AG08396 (cell line): ENCODE results near the gene B3GALT6.

ENCODE experiments used
- DNase-seq: peaks from one replicate; pipeline ENCODE4 v3.0.0; 2012; ENCODE audit warnings: low spot score, mixed read lengths

B3GALT6 gene

DNA sequence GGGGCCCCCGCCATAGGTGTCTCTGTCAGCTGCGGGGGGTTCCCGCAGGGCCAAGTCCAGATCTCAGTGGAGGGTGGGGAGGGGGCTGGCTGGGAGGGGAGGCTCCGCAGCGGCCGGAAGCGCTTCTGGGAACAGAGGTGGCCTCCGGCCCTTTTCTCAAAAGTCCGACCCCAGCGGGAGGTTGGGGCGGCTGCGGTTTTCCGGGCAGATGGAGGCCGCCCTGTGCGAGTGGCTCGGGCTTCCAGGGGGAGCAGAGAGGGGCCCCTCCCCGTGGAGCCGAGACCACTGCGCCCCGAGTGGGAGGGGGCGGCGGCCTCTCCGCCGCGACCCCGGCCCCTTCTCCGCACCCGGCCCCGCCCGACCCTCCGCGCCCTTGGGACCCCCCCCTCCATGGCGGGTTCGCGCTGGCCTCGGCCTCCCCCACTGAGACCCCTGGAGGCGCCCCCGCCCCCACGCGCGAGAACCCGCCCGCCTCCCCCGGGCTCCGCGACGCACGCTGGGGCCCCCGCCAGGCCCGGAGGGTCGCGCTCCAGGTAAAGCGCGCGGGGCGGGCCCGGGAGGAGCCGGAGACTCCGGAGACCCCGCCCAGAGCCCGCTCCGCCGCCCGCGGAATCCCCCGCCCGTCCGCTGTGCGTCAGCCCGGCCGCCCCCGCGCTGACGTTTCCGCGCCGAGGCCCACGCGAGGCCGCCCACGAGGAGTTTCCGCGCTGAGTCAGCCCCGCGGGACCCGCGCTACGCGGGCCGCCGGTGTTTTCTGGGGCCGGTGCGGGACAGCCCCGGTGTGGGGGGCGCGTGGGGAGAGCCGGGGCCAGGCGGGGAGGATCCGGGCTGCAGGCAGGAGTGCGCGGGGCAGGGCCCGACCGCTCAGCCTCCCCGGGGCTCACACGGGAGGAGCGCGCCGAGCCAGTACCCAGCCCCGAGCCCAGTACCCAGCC is 30.9 kb upstream of the B3GALT6 start:
- peak; percentile 86 for DNase-seq

DNA sequence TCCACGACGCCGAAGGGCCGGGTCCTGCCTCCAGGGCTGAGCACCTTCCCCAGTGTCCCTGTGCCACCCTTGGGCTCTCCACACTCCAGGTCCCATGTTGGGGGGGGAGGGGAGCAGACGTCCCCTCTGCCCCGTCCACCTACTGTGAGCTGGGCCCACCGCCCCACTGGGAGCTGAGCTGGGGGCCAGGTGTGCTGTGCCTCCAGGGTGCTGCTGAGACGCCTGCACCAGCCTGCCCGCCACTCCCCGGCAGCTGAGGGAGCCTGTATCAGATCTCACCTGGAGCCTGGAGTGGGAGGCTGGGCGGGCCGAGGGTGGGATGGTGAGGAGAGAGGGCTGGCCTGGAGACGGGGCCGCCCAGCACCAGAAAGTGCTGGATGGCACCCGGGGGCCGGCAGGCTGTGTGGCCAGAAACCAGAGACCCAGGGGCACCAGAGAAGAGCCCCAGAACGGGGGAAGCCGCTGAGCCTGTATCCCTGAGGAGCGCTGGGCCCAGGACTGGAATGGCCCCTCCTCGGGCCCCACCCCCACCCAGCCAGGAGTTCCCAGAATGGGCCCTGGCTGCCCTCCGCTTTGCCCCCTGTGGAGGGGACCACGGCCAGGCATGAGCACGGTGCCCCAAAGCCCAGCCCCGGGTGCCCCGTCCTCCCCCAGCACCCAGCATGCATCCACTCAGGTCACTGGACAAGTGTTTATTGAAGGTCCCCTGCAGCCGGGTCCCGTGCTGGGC is 29.0 kb upstream of the B3GALT6 start:
- DNase-seq = no peak

DNA sequence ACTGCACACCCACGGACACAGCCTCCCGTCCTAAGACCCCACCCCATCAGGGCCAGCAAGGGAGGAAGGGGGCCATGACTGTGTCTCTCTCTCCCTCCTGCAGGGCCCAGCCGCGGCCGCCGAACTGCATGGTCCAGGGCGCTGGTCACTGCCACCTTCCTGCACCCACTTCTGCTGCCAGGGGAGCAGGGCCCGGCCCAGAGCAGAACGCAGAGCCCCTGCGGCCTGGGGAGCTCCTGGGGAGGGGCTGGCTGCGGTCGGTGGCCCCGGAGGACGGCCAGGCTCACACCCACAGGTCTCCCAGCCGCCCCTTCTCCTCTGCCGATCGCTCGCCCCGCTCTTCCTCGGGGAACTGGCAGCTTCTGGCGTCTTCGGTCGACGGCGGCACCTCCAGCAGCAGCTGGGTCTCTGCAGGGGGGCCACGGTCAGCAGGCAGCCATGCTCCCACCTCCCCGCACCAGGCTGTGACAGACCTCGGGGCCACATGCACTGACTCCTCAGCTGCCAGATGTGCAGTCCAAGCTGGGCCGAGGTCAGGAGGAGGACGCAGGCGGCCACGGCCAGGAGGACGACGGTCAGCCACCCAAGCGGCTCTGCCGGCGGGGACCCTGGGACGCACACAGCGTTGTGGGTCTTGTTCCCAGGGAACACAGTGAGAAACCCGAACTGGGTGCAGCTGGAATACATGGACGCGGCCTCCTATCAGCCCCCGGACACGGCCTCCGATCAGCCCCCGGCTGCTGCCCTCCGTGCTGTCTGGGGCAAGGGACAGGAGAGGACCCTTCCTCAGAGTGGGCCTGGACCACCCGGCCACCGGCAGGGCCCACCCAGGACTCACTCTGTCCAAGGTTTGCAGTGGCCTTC is 28.2 kb upstream of the B3GALT6 start:
- no peak for DNase-seq

DNA sequence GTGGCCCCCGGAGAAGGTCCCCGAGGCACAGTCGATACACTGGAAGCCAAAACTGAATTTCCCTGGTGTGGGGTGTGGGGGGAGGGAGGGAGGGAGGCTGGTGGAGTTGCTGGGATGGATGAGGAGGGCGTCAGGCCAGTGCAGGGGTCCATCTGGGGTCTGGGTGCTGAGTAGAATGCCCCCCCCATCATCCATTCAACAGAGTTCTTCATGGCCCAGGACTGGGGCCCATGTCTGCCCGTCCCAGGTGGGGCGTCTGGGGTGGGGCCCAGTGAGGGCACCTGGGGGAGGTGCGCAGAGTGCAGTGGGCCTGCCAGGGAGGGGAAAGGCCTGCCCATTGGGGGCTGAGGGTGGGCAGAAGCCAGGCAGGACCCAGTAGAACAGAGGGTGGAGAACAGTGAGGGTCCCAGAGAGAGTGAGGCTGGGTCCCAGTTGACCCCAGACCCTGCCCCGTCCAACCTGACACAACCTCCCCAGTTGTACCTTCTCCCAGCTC is 27.6 kb upstream of the B3GALT6 start:
- no peak for DNase-seq

DNA sequence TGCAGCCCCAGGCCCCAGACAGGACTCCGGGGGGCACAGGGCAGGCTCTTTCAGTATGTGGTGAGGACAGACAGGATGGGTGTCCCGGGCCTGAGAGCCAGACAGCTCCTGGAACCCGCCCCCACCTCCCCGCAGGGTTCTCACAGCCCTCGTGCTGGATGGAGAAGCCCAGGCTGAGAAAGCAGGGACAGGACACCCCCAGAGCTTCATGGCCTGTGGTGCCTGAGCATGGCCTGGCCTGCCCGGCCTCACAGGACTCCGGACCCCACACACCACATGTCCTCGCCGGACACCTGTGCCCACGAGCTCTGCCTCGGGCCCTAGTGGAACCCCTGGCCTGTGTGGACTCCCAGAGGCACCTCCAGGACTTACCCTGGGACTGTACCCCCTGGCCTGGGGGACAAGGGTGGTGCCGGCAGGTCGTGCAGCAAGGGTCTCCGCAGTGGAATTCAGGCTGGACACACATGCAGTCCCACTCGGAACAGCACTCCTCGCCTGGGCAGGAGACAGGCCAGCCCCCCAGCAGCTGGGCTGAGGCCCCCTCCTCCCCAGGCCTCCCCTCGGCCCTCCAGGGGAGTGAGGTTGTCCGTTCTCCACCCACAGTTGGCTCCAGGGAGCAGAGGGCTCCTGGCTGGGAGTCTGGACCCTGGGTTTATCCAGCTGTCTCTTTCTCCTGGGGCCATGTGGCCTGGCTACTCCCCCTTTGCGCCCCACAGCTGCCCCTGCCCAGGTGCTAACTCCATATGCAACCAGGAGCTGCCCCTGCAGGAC is 26.9 kb upstream of the B3GALT6 start:
- DNase-seq = no peak

DNA sequence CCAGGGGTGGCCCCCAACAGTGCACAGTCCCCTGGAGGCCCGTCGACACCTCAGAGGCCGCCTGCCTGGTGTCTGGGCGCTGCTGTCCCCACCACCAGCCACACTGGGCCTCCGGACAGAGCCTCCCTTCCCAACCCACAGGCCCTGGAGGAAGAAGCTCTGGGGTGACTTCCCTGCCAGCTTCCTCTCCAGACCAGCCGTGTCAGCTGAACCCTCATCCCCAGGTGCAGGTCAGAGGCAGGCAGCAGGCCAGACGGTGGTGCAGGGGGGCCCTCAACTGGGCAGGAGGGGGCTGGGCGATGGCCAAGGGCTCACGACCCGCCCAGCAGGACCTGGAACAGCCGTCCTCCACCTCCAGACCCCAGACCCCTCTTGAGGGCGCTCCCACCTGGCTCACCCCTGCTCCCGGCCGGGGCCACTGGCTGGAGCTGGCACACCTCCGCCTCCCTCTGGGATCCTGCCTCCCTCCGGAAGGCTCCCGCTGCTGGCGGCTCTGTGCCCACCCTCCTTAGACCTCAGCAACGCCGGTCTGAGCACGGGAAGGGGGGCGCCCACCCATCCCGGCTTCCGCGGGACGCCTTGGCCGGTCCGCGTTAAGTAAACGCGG is 26.2 kb upstream of the B3GALT6 start:
- DNase-seq = no peak

DNA sequence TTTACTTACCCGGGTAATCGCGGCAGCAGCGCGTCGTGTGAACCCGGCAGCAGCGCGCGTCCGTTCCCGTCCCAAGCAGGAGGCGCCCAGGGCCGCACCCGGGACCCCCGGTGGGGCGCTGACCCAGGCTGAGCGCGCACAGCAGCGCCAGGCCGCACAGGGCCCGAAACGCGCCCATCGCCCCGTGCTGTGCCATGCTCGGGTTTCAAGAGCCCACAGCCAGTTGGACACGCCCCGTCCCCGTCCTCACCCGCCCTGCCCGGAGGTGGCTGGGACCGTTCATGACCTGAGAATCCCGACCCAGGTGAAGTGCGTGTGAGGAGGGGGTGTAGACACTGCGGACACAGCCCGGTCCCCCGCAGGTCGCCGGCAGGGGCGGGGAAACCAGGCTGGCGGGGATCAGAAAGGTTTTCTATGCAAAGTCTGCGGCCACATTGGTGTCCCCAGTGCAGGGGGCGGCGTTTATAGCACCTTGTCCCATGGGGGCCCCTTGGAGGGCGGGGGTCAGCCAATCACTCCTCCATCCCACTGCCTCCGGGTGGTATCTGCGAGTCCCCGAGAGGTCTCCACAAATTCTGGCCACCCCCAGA is 25.6 kb upstream of the B3GALT6 start, which contains the start of gene TNFRSF18:
Gene TNFRSF18, minus strand, starts transcription at position 217 of the 590 bp plus-strand sequence. Its CDS starts 21 bp downstream, at position 196.
- DNase-seq = no peak

DNA sequence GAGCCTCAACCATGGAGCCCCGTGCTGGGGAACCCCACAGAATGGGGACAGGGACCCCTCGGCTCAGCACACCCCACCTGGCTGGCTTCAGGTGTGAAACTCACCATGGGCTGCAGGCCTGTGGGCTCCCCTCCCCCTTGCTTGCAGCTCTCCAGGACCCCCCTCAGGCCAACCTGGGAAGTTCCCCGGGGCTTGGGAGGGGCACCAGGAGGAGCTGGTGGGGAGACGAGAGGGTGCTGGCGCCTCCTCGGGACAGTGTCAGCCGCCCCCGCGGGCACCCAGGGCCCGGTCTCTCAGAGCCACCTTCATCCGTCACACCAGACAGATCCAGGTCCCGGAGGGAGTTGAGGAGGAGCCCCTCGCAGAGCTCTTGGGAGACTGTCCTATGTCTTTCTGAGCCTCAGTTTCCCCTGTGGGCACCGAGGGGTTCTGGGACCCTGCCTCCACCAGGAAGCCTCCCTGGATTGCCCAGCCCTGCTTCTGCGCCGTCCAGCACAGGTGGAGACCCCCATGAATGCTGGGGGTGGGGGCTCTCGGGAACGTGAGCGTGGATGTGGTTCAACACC is 25.0 kb upstream of the B3GALT6 start:
- no peak for DNase-seq

DNA sequence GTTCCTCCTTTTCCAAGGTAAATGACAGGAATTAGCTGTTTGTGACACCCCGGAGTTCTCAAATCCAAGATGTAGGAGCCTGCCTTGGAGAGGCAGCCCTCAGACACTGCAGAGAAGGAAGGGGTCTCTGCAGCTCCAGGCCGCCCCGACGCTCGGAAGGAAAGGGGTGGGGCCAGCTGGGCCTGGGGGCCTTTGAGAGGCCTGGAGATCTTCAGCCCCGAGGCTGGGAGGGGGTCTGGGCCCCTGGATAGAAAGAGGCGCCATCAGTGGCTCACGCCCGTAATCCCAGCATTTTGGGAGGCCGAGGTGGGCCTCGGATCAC is 24.5 kb upstream of the B3GALT6 start:
- no peak for DNase-seq

DNA sequence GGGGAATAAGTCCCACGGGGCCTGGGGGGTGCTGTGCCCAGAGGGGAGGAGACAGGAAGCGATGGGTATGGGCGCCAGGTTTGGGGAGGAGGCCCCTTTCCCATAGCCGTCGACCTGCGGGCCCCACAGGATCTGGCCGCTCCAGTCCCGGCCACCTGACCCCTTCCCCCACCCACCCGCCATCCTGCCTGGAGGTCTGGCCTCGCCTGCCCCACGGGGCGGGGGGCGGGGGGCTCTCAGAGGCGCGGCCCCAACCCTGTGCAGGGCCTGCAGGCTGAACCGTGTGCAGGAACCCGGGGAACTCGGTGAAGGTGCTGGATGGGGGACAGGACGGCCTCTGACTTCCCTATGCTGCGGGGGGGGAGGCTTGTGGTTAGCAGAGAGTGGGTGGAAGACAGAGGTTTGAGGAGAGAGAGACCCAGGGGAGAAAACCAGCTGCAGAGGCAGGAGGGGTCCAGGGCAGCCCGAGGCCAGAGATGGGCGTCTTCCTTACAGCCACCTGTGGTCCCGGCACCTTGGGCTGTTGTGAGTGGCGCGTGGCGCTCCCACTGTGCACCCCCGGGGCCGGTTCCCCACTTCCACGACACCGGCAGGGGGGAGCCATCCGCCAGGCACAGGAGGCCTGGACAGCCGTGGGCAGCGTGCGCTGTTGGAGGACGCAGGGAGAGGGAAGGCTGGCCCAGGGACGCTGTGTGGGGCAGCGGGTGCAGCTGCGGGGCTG is 23.2 kb upstream of the B3GALT6 start:
- DNase-seq = no peak

DNA sequence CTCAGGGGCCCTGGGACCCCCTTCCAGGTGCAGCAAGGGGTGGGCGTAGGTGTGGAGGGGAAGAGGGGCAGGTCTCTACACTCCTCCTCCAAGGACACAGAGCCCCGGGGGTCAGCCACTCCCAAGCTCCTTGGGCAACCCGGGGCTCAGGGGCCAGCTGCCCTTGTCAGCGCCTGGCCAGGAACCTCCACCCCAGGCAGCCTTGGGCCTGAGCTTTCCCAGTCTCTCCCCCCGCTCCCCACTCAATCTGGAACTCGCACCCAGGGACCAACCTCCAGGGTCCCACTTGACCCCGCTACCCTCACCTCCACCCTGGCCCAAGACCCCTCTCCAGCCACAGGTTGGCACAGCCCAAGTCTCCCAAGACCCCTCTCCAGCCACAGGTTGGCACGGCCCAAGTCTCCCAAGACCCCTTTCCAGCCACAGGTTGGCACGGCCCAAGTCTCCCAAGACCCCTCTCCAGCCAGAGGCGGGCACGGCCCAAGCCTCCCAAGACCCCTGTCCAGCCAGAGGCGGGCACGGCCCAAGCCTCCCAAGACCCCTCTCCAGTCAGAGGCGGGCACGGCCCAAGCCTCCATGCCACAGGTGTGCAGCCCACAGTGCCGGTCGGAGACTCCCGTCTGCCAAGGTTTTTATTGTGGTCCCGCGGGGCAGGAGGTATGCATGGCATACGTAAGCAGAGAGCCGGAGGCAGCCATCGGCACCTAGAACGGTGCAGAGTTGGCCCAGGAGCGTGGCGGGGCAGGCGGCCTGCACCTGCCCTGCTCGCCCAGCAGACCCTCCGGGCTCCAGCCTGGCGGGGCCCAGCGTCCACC is 21.1 kb upstream of the B3GALT6 start:
- DNase-seq = no peak

DNA sequence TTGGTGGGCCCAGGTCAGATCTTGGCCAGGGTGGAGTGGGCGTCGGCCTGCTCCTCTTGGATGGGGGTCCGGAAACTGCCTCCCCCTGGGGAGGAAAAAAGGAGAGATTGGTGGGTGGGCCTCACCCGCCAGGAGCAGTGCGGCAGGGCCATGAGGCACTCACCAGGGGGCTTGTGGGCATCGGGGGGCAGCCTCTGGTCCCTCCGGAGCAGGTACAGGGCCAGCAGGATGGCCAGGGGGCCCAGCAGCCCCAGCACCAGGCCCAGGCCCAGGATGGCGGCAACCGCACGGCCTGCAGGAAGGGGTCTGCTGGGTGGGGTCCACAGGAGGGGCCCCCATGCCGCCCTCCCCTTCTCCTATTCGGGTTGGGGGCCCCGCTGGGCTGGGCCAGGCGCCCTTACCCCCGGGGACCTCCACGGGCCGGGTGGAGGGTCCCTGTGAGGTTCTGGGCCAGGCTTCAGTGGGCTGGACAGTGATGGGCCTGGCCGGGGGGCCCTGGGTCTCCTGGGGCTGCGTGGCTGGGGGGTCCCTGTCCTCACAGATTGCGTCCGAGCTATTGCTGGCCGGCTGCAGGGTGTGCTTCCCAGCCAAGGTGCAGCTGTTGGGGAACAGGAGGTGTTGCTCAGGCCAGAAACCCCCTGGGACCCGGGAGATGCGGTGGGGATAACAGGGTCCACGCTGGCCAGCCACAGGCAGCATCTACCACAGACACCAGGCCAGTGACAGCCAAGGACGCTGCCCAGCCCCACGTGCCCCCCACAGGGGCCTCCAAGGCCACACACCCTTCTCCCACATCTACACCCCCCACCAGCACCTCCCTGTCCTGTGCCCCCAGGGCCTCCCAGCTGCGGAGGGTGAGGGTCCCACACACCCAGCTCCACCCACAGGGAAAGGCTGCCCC is 20.2 kb upstream of the B3GALT6 start:
- no peak for DNase-seq

DNA sequence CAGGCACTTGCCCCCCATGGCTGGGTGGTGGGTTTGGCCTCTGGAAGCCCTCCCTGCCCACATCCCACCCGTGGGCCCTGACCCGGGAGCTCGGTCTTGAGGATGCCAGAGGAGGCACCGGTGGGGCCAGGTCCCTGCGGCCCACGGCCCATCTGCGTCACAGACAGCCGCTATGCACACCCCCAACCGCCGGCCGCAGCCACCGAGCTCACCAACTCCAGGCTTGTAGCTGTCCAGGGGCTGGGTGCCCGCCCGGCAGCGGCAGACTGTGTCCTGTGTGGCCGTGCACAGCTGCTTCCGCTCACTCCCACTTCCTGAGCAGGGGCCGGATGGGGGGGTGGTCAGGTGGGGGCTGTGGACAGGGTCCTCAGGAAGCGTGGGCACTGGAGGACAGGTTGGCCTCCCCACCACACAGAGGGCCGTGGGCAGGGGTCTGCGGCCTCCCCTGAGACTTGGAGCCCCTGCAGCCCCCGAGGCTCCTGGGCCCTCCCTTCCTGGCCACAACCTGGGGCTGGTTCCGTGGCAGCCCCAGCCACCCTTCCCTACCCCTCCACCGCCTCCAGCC is 19.2 kb upstream of the B3GALT6 start:
- DNase-seq = no peak

DNA sequence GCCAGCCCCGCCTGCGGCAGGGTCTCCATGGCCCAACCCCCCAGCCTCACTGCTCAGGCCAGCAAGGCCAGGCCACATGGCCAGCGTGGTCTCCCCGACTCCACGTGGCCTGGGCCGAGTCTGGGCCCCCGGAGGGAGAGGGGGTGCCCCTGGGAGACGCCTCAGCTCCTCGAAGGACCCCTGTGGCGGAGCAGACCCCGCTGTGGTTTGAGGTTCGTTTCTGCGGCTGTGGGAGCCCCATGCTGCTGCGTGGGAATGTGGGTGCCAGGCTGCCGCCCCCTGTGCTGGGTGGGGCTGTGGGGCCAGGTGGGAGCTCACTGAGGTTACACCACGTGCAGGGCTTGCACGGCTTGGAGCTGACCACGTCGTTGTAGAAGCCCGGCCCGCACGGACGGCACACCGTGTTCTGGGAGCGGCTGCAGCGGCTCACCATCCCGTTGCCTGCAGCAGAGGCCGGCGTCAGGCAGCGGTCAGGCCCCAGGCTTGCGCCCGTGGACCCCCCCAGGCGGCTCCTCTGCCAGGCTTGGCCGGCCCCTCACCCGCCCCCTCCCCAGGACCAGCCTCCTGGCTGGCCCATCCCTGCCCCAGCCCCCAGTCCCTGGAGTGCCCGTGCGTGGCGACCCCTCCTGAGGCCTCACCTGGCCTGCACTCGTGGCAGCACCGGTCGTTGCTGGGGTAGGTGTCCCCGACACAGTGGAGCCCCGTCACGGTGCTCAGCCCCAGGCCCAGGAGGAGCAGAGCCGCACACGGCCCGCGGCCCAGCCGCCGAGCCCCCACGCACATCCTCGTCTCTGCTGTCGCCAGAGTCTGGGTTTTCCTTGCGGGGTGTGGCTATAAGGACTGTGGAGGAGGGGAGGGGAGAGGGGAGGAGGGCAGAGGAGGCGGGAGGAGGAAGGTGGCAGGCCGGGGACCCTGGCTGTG is 18.4 kb upstream of the B3GALT6 start, which contains the start of gene TNFRSF4:
Gene TNFRSF4, minus strand, starts transcription at position 809 of the 921 bp plus-strand sequence. Its CDS starts 26 bp downstream, at position 783.
- DNase-seq = no peak

DNA sequence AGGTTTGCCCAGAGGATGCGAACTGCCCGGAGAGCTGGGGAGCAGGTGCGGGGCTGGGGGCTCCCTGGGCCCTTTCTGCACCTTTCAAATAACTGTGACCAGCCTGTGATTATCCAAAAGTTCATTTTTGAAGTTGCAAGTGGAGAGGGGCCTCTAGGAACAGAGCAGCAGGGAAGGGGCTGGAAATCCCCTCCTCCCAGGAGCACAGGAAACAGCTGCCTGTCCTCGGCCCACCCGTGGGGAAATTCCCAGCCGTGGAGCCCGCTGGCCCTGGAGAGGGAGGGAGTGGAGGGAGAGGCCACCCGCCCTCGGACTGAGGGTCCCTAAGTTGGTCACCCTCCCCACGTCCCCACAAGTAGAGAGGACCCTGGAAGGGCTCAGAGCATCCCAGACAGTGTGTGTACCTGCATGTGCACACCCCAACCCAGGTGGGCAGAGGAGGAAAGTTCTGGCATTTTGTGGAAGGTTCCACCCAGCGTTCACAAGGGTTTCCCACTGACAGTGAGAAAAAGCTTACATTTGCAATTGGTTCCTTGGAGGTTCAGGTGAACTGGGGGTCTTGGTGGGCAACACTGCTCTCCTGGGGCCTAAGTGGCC is 16.9 kb upstream of the B3GALT6 start:
- DNase-seq = no peak
